Measurements from ENCODE around the gene TINCR.
"Not testable (repeated sequence)": the region's sequence is repeated elsewhere in the genome, so short reads cannot be mapped to it uniquely, and the experiment has no call there.

Gene TINCR

GRCh38 chr19:5567360-5567969 lies at the start of gene TINCR:
Gene TINCR, minus strand, starts transcription at chr19:5567953.
- H3K4me3 ChIP-seq = no peak within 1 kb of the TSS
- H3K4me1 ChIP-seq = peaks cover 0 to 28% (median 12%) of the 10 kb centered on the region in 10 experiments; a peak in 16 of 20 replicates
- no peaks in the 10 kb centered on the region; a peak in 1 of 22 replicates for H4K20me1 ChIP-seq
- peaks cover 0 to under 1% (median 0%) of the 10 kb centered on the region in 11 experiments; a peak in 1 of 22 replicates for H3K9me3 ChIP-seq (replicated peaks in 1 of 11)
- H3K4me2 ChIP-seq = no peak within 1 kb of the TSS
- no peak within 1 kb of the TSS for H3K27ac ChIP-seq
- no peaks in the 10 kb centered on the region for H3K27me3 ChIP-seq
- no peaks in the 10 kb centered on the region for H3K36me3 ChIP-seq
- H3K9ac ChIP-seq = no peak within 1 kb of the TSS
- no peak for TF ChIP-seq Cebpa-rat (IDR thresholded peaks at IDR 0.05)

- no peak for TF ChIP-seq Cebpa-rat (IDR thresholded peaks at IDR 0.05)
- peaks cover 26 to 33% (median 30%) of the 10 kb centered on the region in 10 experiments for H3K4me1 ChIP-seq
- H4K20me1 ChIP-seq = peaks cover 68 to 100% (median 97%) of the 10 kb centered on the region in 11 experiments
- no peak overlapping the region for H3K27ac ChIP-seq
- no peak overlapping the region for H3K9ac ChIP-seq
- no peak overlapping the region for H3K4me3 ChIP-seq
- H3K27me3 ChIP-seq = no peaks in the 10 kb centered on the region
- H3K4me2 ChIP-seq = no peak overlapping the region
- H3K9me3 ChIP-seq (replicated peaks in 1 of 11) = no peaks in the 10 kb centered on the region
- peaks cover 91 to 96% (median 93%) of the 10 kb centered on the region in 11 experiments for H3K36me3 ChIP-seq
Measured at GRCh38 chr19:5617080-5617479, 49.3 kb upstream of the TINCR start.

GRCh38 chr19:5615756-5616327 lies 48.1 kb upstream of the TINCR start:
- no peak overlapping the region for H3K9ac ChIP-seq
- no peak overlapping the region for H3K27ac ChIP-seq
- no peak for TF ChIP-seq Cebpa-rat (IDR thresholded peaks at IDR 0.05)
- no peak overlapping the region for H3K4me3 ChIP-seq
- no peaks in the 10 kb centered on the region for H3K27me3 ChIP-seq
- no peaks in the 10 kb centered on the region for H3K9me3 ChIP-seq (replicated peaks in 1 of 11)
- peaks cover 56 to 93% (median 90%) of the 10 kb centered on the region in 11 experiments for H4K20me1 ChIP-seq
- H3K4me1 ChIP-seq = peaks cover 17 to 26% (median 22%) of the 10 kb centered on the region in 10 experiments
- no peak overlapping the region for H3K4me2 ChIP-seq
- peaks cover 92 to 94% (median 93%) of the 10 kb centered on the region in 11 experiments for H3K36me3 ChIP-seq

- Histone ChIP-seq H4K20me1 (peaks cover 49 to 88% (median 86%) of the 10 kb centered on the region in 11 experiments), H3K4me1 (no peaks in the 10 kb centered on the region), H3K4me3 (no peak overlapping the region), H3K36me3 (peaks cover 92 to 94% (median 92%) of the 10 kb centered on the region in 11 experiments), H3K27ac (no peak overlapping the region), H3K27me3 (no peaks in the 10 kb centered on the region), H3K9me3 (replicated peaks in 1 of 11) (no peaks in the 10 kb centered on the region), H3K4me2 (no peak overlapping the region), H3K9ac (no peak overlapping the region)
- no peak for TF ChIP-seq Cebpa-rat (IDR thresholded peaks at IDR 0.05)
Measured at GRCh38 chr19:5612891-5613865, 45.4 kb upstream of the TINCR start.

- H3K4me1 ChIP-seq = peaks cover 0 to 9% (median 3%) of the 10 kb centered on the region in 10 experiments; a peak in 4 of 20 replicates
- no peak overlapping the region for H3K9ac ChIP-seq
- H3K9me3 ChIP-seq (replicated peaks in 1 of 11) = no peaks in the 10 kb centered on the region
- H3K27me3 ChIP-seq = no peaks in the 10 kb centered on the region
- TF ChIP-seq Cebpa-rat (IDR thresholded peaks at IDR 0.05) = no peak
- peaks cover 59 to 88% (median 87%) of the 10 kb centered on the region in 11 experiments for H4K20me1 ChIP-seq
- H3K4me3 ChIP-seq = no peak overlapping the region
- no peak overlapping the region for H3K4me2 ChIP-seq
- H3K27ac ChIP-seq = no peak overlapping the region
- peaks cover 92 to 94% (median 92%) of the 10 kb centered on the region in 11 experiments for H3K36me3 ChIP-seq
Measured at GRCh38 chr19:5609881-5610448, 42.2 kb upstream of the TINCR start.

- H3K9ac ChIP-seq, H3K4me3 ChIP-seq: not testable (repeated sequence)
- H4K20me1 ChIP-seq = peaks cover 71 to 88% (median 88%) of the 10 kb centered on the region in 11 experiments
Measured at GRCh38 chr19:5608766-5609165, 41.0 kb upstream of the TINCR start.

GRCh38 chr19:5608291-5608690 lies 40.5 kb upstream of the TINCR start:
- Histone ChIP-seq H3K4me2 (no peak overlapping the region), H3K36me3 (peaks cover 92 to 94% (median 92%) of the 10 kb centered on the region in 11 experiments), H3K27me3 (no peaks in the 10 kb centered on the region), H3K4me3 (no peak overlapping the region), H3K4me1 (peaks cover 0 to 9% (median 3%) of the 10 kb centered on the region in 10 experiments; a peak in 4 of 20 replicates), H3K9ac (no peak overlapping the region; a peak in 1 of 22 replicates), H4K20me1 (peaks cover 72 to 88% (median 88%) of the 10 kb centered on the region in 11 experiments), H3K9me3 (replicated peaks in 1 of 11) (no peaks in the 10 kb centered on the region), H3K27ac (no peak overlapping the region)
- no peak for TF ChIP-seq Cebpa-rat (IDR thresholded peaks at IDR 0.05)

More at GRCh38 chr19:5608766-5609165, 41.0 kb upstream of the TINCR start:
- peaks cover 92 to 94% (median 92%) of the 10 kb centered on the region in 11 experiments for H3K36me3 ChIP-seq
- H3K9me3 ChIP-seq (replicated peaks in 1 of 11); H3K4me1 ChIP-seq; H3K27ac ChIP-seq; H3K27me3 ChIP-seq; H3K4me2 ChIP-seq: not testable (repeated sequence)

- H3K36me3 ChIP-seq = peaks cover 92 to 94% (median 92%) of the 10 kb centered on the region in 11 experiments
- H3K4me2 ChIP-seq = no peak overlapping the region
- H3K9ac ChIP-seq = no peak overlapping the region
- peaks cover 72 to 88% (median 88%) of the 10 kb centered on the region in 11 experiments for H4K20me1 ChIP-seq
- no peaks in the 10 kb centered on the region for H3K27me3 ChIP-seq
- no peaks in the 10 kb centered on the region for H3K9me3 ChIP-seq (replicated peaks in 1 of 11)
- no peak for TF ChIP-seq Cebpa-rat (IDR thresholded peaks at IDR 0.05)
- no peak overlapping the region for H3K4me3 ChIP-seq
- no peak overlapping the region for H3K27ac ChIP-seq
- H3K4me1 ChIP-seq = peaks cover 0 to 9% (median 3%) of the 10 kb centered on the region in 10 experiments; a peak in 4 of 20 replicates
Measured at GRCh38 chr19:5607318-5608275, 39.8 kb upstream of the TINCR start.
